Liver (tissue), 3 donors: Measurements from ENCODE around the gene DNAH7.

Source experiments
- EGR1 ChIP-seq, 2 donors: IDR thresholded peaks; 2 replicates each; pipeline ENCODE4 v1.6.1; 2016 to 2018; ENCODE audit warnings: antibody characterized with exemption in 2 of 2, low read depth in 2 of 2
- FOXA1 ChIP-seq: IDR thresholded peaks from 2 replicates; pipeline ENCODE4 v1.6.1; 2016; ENCODE audit warnings: antibody characterized with exemption
- FOXA2 ChIP-seq: IDR thresholded peaks from 2 replicates; pipeline ENCODE4 v1.6.1; 2016; ENCODE audit warnings: antibody characterized with exemption
- JUND ChIP-seq, 2 donors: IDR thresholded peaks; 2 replicates each; pipeline ENCODE4 v1.6.1; 2016; ENCODE audit warnings: antibody characterized with exemption in 2 of 2
- RAD21 ChIP-seq, 2 donors: IDR thresholded peaks; 2 replicates each; pipeline ENCODE4 v1.6.1; 2016; ENCODE audit warnings: antibody characterized with exemption in 2 of 2, mild to moderate bottlenecking in 2 of 2
- RXRA ChIP-seq, 2 donors: IDR thresholded peaks; 2 replicates each; pipeline ENCODE4 v1.6.1; 2017 to 2018; ENCODE audit warnings: antibody characterized with exemption in 2 of 2, mild to moderate bottlenecking in 1 of 2
- SP1 ChIP-seq: IDR thresholded peaks from 2 replicates; pipeline ENCODE4 v1.6.1; 2018; ENCODE audit warnings: antibody characterized with exemption, mild to moderate bottlenecking
- TAF1 ChIP-seq: conservative IDR thresholded peaks from 2 replicates; pipeline ENCODE4 v1.6.1; 2016; ENCODE audit warnings: antibody characterized with exemption, mild to moderate bottlenecking
- YY1 ChIP-seq: IDR thresholded peaks from 2 replicates; pipeline ENCODE4 v1.6.1; 2016; ENCODE audit warnings: antibody characterized with exemption, mild to moderate bottlenecking
- TF ChIP-seq, protein P1 (sequence below): fragments of 150-350 bp; IDR thresholded peaks from 2 replicates; pipeline ENCODE4 v1.5.1; 2017; ENCODE audit warnings: improper control_type of control experiment, low read depth, low read length; ENCODE audit not compliant: missing input control
- TF ChIP-seq, protein P2 (sequence below): IDR thresholded peaks from 2 replicates; pipeline ENCODE4 v1.6.1; 2016; ENCODE audit warnings: antibody characterized with exemption
- TF ChIP-seq, protein P3 (sequence below): IDR thresholded peaks from 2 replicates; pipeline ENCODE4 v1.6.1; 2016; ENCODE audit warnings: antibody characterized with exemption, mild to moderate bottlenecking
- TF ChIP-seq, protein P4 (sequence below): IDR thresholded peaks from 2 replicates; pipeline ENCODE4 v1.6.1; 2016; ENCODE audit warnings: antibody characterized with exemption
- donor health status: healthy.
- donor health status: healthy.

DNA sequence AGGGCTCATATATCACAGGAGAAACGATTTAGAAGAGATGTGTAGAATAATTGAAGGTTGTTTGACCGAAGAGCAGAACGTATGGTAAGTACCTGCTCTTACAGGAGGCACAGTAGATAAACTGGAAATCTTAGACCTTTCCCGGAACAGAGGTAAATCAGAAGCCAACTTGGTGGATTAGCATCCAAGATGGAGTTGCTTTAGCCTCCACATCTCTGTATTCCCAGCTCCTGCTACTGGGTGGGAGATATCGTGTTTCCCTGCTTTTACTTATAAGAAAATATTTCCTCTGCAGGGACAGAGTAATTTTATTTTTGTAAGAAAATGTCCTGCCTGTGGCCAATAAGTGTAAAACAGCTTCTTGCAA, 247.1 kb downstream of the DNAH7 start:
- TF ChIP-seq, protein P1, sequence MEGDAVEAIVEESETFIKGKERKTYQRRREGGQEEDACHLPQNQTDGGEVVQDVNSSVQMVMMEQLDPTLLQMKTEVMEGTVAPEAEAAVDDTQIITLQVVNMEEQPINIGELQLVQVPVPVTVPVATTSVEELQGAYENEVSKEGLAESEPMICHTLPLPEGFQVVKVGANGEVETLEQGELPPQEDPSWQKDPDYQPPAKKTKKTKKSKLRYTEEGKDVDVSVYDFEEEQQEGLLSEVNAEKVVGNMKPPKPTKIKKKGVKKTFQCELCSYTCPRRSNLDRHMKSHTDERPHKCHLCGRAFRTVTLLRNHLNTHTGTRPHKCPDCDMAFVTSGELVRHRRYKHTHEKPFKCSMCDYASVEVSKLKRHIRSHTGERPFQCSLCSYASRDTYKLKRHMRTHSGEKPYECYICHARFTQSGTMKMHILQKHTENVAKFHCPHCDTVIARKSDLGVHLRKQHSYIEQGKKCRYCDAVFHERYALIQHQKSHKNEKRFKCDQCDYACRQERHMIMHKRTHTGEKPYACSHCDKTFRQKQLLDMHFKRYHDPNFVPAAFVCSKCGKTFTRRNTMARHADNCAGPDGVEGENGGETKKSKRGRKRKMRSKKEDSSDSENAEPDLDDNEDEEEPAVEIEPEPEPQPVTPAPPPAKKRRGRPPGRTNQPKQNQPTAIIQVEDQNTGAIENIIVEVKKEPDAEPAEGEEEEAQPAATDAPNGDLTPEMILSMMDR, result no peak
- TF ChIP-seq, protein P2, sequence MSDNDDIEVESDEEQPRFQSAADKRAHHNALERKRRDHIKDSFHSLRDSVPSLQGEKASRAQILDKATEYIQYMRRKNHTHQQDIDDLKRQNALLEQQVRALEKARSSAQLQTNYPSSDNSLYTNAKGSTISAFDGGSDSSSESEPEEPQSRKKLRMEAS, result no peak
- TF ChIP-seq TAF1 (no peak), RXRA (IDR thresholded peaks at IDR 0.05) (no peak), FOXA2 (no peak), YY1 (no peak), EGR1 (IDR thresholded peaks at IDR 0.05; ENCODE audit: low read depth in 2 of 2) (no peak), FOXA1 (no peak), RAD21 (IDR thresholded peaks at IDR 0.05) (no peak), SP1 (no peak), JUND (IDR thresholded peaks at IDR 0.05) (no peak)
- TF ChIP-seq, protein P3, sequence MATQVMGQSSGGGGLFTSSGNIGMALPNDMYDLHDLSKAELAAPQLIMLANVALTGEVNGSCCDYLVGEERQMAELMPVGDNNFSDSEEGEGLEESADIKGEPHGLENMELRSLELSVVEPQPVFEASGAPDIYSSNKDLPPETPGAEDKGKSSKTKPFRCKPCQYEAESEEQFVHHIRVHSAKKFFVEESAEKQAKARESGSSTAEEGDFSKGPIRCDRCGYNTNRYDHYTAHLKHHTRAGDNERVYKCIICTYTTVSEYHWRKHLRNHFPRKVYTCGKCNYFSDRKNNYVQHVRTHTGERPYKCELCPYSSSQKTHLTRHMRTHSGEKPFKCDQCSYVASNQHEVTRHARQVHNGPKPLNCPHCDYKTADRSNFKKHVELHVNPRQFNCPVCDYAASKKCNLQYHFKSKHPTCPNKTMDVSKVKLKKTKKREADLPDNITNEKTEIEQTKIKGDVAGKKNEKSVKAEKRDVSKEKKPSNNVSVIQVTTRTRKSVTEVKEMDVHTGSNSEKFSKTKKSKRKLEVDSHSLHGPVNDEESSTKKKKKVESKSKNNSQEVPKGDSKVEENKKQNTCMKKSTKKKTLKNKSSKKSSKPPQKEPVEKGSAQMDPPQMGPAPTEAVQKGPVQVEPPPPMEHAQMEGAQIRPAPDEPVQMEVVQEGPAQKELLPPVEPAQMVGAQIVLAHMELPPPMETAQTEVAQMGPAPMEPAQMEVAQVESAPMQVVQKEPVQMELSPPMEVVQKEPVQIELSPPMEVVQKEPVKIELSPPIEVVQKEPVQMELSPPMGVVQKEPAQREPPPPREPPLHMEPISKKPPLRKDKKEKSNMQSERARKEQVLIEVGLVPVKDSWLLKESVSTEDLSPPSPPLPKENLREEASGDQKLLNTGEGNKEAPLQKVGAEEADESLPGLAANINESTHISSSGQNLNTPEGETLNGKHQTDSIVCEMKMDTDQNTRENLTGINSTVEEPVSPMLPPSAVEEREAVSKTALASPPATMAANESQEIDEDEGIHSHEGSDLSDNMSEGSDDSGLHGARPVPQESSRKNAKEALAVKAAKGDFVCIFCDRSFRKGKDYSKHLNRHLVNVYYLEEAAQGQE, result no peak
- TF ChIP-seq, protein P4, sequence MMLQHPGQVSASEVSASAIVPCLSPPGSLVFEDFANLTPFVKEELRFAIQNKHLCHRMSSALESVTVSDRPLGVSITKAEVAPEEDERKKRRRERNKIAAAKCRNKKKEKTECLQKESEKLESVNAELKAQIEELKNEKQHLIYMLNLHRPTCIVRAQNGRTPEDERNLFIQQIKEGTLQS, result no peak
